Left renal cortex interstitium (tissue), 4 donors: ENCODE measurements around the gene COL4A6. TPM values are rescaled to one million over a fixed set of nuclear protein-coding genes. Genes with fewer than 3 reads are reported as not detected.

Experiments used
- DNase-seq, 4 donors: peaks; one replicate each; pipeline ENCODE4 v3.0.0-alpha.2; 2013; ENCODE audit warnings: low read depth in 4 of 4, low spot score in 2 of 4, missing footprints in 1 of 4
- polyA plus RNA-seq, 4 donors: library from polyadenylated mRNA; unstranded; fragments of 120-200 nt; gene quantifications; one replicate each; pipeline ENCODE4 v1.2.1, GENCODE V29; 2013; ENCODE audit not compliant: insufficient read length in 4 of 4

Gene COL4A6
- polyA plus RNA-seq, 4 donors: 15.7 to 18.9 (median 17.1) TPM

DNA sequence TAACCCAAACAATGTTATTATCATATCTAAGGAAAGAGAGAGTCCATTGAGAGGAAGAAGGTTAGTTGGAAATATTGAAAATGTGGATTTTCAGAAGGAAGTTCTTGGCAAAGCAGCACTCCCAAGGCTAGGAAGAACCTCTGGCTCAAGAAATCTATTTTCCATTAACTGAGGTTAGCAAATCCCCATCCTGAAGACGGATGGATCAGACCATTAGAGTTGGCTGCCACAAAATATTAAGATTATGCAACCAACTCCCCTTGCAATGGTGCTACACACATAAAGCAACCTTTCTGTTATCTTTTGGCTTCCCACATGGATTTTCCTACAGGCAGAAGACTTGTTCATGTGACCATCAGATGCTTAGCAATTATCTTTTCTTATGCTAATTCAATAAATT lies 96.3 kb downstream of the COL4A6 start:
- DNase-seq: no peak

DNA sequence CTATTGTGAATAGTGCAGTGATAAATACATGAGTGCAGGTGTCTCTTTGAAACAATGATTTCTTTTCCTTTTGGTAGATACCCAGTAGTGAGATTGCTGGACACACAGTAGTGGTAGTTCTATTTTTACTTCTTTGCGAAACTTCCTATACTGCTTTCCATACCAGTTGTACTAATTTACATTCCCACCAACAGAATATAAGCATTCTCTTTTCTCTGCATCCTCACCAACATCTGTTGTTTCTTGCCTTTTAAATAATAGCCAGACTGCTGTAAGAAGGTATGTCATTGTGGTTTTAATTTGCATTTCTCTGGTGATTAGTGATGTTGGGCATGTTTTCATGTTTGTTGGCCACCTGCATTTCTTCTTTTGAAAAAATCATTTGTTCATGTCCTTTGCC lies 105.9 kb downstream of the COL4A6 start:
- no peak for DNase-seq

DNA sequence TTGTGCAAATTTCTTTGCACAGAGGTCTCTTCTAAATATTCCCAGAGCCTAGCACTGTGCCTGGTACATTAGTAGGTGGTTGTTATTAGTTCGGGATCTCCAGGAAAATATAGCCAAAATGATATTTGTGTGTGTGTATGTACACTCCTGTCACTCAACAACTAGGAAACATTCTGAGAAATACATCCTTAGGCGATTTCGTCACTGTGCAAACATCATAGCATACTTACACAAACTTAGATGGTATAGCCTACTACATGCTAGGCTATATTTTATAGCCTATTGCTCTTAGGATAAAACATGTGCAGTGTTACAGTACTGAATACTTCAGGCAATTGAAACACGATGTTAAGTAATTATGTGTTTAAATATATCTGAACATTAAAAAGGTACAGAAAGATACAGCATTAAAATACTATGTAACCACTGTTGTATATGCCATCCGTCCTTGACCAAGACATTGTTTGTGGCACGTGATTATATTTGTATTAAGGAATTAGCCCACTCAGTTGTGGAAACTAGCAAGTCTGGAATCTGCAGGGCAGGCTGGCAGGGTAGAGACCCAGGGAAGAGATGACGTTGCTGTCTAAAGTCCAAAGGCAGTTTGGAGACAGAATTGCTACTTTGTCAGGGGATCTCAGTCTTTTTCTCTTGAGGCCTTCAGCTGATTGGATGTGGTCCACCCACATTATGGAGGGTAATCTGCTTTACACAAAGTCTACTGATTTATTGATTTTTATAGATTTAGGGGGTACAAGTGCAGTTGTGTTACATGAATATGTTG lies 106.9 kb downstream of the COL4A6 start:
- no peak for DNase-seq

DNA sequence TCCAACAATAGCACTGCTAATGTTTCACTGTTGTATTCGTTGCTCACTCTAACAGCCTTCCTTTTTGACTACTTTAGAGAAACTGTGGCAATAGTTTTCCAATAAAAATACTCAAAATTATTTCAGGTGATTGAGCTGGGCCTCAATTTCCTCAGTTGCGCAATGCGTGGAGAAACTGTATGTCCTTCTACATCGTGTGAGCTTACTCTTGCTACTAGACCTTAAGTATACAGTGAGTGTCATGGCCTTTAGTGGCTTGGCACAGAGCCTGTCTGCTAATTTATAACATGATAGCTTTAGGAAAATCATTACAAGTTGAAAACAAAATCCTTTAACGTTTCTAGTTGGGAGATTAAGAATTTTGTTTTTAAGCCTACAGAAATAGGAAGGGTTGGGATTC lies 114.5 kb downstream of the COL4A6 start:
- DNase-seq: no peak

DNA sequence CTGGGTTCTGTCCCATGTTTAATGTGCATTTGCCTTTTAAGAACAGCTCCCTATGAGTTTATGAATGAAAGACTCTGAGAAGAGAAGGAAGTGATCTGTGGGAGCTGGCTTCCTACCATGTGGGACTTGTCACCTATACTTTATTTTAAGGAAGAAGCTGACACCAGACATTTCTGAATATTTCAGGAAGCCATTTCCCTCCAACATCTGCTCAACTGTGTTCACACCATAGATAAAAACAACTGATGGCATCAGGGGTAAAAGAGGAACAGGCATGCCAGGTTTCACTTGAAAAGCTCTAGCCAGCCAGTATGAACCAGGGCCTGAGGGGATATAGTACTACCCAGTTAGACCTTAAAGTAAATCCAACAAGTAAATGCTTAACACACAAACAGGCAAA lies 116.0 kb downstream of the COL4A6 start:
- no peak for DNase-seq

DNA sequence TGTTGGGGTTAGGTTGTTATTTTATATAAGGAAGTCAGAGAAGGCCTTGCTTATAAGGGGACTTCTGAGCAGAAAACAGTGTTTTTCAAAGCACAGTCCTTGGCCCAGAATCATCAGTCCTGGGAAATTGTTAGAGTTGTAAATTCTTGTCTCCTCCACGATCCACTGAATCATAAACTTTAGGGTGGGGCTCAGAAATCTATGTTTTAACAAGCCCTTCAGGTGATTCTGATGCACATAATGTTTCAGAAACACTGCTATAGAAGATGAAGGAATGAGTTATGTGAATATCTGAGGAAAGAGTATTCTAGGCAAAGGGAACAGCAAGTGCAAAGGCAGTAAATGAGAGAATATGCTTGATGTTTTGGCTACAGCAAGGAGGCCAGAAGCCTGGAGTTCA lies 121.8 kb downstream of the COL4A6 start:
- DNase-seq: no peak

DNA sequence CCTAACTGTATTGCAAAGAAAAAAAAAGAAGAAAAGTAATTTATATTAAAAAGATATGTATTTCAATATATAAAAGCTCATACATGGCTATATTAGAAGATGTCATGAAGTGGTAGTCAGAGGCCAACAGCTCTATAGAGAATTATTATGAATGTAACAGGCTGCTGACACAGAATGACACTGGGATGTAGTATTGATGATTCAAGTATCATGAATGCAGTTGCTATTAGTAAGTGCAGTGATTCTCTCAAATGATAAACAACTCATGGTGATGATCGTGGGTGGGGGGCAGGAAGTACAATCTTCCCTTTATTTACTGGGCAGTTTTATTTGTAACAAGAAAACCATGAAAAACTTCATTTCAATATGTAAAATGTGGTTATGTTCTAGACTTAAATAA lies 124.6 kb downstream of the COL4A6 start:
- no peak for DNase-seq

DNA sequence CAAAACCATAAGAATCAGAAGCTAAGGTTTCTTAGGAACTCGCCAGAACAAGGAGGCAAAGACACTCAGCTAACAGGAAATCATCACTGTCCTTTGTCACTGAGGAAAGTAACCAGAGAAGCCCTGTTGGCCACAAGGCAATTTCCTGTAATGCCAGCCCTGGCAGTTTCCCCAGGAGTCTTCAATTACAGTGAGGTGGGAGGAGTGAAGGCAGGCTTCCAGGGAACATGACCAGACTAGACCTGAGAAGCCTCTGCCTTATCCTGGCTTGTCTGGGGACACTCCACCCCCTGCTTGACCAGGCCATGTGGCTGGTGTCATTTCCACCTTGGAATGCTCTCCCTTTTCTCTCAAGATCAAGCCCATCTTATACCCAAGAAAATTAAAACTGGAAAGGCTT lies 125.3 kb downstream of the COL4A6 start:
- DNase-seq: no peak

DNA sequence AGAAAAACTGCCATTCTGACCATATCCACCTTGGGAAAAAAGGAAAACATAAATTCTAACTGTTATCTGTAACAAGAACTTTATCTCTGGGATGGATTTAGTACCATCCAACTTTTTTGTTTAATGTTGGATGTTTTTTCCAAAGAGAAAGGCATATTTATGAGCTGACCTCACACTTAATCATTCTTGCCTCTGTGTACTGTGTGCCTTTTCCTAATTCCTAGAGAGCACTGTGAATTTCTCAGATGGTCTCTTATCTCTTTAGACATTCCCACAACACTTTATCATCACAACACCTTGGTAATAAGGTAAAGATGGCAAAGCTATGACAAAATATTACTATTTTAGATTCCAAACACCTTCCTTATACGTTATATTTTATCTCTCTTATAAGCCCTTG lies 126.2 kb downstream of the COL4A6 start:
- no peak for DNase-seq

DNA sequence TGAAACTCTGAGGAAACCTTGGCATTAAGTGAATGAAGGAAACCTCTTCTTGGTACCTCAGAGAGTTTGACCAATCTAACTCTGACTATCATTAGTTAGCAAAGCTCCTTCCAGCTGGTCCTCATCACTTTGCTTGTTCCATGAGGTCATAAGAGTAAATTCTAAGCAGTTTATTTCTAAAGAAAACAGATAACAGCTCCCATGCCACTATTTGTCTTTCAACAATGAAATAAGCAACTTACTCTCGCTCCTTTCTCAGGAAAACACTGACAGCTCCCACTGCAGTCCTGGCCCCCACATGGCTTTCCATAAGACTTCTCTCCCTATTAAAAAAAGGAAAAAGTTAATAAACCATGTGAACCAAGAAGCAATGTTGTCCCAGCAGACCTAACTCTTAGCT lies 127.7 kb downstream of the COL4A6 start:
- DNase-seq: no peak

DNA sequence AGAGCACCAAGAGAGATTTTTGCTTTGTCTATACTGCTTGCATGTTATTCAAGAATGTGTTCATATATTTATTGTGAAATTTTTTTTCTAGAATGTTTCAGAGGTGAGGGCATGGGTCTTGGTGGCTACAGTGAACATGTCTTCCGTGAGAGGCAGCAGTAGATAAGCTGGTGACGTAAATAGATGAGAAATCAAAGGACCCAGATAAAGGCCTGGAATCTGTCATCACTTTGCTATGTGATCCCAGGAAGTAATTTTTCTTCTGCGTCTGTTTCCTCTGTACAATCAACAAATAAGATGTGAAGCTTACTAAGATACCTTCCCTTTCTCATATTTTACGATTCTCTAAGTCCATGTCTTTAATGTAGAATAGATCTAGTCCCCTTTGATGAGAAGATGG lies 129.1 kb downstream of the COL4A6 start:
- DNase-seq: no peak

DNA sequence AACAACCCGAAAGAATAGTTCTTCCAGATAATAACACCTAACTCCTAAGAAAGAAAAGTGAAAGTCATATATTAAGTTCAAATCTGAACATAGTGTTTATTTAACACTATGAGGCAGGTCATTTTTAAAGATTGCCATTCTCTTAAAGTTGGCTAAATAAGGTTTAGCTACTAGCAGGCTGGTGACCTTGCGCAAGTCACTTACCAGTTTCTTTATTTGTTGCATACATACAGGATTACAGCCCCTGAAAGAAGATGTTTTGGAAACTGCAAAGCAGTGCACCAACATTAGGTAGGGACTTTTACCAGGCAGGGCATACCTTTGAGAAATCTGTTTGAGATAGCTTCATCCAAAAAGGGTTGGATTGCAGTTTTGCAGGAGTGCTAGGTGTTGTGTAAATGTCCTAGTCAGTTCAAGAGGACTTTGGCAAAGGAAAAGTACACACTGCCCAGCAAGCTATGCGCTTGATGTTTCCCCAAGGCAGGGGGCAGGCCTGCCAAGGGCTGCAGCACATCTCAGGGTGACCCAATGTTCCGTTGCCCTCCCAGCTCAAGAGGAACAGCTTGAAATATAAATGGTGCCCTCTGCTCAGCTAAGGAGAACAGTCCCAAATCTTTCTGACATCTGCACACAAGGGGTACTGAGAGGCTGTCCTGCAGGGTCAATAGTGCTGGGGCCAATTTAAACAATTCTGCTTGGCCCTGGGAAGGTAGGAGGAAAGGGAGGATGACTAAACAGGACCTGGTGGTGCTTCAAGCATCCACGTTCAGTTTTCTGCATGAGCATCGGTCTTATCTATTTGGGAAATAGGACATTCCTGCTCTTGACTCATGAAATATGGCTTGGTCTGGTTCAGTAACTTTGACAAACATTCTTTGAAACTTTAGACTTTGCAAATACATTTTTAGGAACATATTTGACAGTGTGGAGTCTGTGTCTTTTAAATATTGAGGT lies 130.8 kb downstream of the COL4A6 start:
- no peak for DNase-seq

DNA sequence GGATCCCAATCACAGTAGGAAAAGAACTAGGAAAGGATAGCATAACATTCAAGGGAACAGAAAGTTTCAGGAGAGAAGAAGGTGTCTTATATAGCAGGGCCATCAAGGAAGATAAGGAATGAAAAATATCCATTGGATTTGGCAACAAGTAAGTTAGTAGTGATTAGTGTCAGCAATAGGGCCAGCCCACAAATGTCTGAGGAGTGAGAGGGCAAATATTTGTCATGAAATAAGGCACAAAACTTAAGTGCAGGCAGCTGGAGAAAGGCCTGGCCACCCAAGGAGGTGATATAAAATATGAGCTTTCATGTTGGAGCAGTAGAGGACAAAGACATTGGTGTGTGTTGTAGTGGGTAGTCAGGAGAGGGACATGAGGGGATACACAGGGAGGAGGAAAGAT lies 132.1 kb downstream of the COL4A6 start:
- DNase-seq: no peak

DNA sequence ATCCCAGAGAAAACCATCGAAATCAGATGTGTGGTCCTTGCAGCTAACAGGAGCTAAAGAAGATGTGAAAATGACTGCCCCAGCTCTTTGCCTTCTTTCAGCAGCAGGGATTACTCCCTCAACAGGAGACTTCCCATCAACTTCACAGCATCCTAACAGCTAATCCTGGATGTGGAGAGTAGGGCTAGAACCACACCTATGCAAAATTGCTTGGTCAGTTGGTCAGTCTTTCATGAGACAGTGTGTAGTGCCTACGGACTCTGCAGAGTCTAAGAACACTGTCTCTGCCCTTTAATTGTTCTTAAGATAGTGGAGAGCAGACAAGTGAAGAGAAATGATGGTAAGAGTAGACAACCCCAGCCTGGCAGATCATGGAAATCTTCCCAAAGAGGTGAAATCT lies 133.5 kb downstream of the COL4A6 start:
- no peak for DNase-seq

DNA sequence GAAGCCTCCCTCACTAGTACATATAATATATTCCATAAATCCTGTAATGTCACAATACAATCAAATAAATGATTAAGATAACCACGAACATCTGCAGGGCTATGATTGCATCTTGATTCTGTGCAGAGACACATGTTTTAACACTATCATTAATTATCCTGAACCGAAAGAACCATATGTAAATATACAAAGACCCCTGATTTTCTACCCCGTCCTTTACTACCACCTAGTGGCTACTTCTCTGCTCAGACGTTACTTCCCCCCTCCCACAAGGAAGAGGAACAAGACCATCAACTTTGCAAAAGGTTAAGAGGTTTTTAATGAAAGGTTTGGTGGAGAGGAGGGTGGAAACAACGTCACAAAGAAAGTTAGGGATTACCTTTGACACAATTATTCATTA lies 134.0 kb downstream of the COL4A6 start:
- DNase-seq: no peak

DNA sequence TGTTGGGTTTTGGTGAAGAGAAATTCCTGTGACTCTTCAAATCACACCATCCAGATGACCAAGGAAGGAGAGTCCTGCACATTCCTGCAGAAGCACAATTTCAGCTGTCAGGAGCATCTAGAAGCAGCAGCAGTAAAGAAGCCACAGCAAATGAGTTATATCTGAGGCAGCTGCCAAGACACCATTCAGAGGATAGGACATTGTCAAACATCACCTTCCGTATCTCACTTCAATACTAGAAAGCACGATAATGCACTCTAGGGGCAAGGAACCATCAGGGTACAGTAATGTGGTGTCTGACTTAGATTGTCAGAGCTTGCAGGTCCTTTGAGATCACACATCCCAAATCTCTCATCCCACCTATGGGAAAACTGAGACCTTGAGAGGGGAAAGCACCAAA lies 134.5 kb downstream of the COL4A6 start:
- no peak for DNase-seq

DNA sequence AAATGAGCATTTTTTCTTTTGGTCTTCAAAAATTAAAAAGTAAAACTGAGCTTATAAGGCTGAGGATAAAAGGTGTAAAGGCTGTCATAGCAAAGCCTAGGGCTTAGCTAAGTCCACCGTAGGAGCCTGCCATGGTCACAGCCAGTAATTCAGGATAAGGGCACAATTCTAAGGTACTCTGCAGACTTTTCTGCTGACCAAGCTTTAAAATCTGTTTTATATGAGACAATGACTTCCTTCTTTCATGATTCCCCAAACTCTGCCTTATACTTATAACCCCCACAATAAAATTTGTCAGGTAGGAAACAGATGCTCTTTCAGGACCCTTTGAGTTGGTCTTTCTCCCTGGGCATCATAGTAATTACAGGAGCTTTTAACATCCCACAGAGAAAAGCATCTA lies 138.5 kb downstream of the COL4A6 start:
- DNase-seq: no peak

DNA sequence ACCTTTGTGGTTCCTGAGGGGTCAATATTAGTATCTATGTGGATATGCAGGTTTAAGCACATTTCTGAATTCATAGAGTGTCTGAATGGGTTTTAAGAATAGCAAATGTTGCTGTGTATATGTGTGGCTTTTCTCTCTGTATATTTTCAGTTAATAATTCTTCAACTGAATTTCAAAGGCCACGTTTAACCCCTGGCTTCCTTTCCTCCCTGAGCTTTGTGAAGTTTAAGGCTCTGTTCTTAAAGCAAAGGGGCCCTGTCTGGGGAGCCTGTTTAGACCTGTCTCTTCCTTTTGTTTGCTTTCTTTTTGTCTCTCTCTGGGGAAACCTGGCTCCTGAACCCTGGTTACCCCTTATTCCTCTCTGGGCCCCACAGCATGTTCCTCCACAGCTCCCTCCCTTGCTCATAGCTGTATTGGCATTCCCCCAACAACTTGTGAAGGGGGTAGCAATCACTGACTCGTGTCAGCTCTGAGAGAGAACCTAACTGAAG lies 139.1 kb downstream of the COL4A6 start:
- no peak for DNase-seq

DNA sequence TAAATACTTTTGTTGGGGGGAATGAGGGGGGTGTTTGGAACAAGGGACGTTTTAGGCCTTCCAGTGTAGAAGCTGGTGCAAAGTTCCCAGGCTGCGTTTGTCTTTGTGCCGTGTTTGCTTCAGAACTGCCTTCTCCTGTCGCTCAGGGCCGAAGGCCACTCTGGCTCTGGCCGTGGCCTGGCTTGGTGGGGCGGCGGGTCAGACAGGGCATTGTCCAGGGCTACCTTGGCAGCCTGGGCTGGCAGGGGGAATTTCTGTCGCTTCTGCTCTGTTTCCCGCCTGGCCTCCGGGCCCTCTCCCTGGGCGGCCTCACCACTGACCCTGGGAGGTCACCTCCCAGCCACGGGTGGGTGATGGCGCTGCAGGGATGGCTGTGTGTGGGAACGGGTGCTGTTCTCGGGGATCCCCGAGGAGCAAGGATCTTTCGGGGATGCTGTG lies 140.0 kb downstream of the COL4A6 start:
- no peak for DNase-seq

DNA sequence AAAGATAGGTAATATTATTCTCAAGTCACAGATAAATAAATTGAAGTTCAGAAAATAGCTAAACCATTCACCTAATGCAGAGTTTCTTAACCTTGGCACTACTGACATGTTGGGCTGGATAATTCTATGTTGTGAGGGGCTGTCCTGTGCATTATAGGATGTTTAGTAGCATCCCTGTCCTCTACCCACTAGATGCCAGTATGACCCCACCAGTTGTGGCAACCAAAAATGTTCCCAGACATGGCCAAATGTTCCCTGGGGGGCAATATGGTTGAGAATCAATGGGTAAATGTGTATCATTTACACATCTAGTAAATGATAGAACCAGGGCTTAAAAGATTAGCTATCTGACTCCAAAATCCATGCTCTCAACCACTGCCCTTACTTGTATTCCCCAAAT lies 140.9 kb downstream of the COL4A6 start:
- no peak for DNase-seq

DNA sequence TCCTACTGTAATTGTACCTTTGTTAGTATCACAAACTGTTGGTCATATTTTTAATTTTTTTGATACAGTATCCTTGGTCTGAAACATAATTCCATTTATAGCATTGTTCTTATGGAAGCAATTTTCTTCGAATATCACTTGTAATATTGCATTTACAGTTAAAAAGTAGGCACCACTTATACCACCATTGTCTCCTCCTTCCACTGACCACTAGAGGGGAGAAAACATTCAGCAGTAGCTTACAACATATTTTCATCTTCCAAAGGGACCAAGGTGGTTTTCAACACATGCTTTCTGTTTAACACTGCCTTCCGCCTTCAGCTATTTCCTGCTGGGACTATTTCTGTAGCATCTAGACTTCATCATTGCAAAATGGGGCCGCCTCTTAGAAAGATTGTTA lies 146.2 kb downstream of the COL4A6 start:
- DNase-seq: no peak

DNA sequence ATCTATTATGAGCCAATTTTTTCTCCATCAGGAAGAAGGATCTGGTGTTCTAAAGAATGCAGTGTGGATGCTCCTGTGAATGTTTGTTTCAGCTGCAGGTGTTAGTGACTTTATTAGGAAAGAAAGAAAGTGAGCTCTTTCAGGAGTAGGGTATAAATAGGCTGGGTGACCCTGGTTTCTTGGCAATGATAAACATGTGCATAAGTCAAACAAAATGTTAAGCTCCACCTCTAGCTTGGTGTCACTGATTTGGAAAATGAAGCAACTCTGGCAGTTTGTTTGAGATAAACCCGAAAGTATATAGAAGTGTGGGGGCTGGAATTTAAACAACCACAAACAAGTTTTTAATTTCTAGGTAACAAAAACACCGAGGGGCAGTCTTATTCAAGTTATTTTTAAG lies 152.3 kb downstream of the COL4A6 start:
- DNase-seq: no peak
